Renal cortical epithelial cell (primary cell): ENCODE data around the gene IL3RA. TPM values are rescaled to one million over a fixed set of nuclear protein-coding genes. Genes with fewer than 3 reads are reported as not detected.
"Not testable (repeated sequence)": the region's sequence is repeated elsewhere in the genome, so short reads cannot be mapped to it uniquely, and the experiment has no call there.

ENCODE experiments used
- DNase-seq: peaks from one replicate; pipeline ENCODE4 v3.0.0-alpha.2; 2011; ENCODE audit warnings: low read depth
- total RNA-seq: library from RNA; depleted of rRNA; stranded (reverse); fragments of >200 nt; gene quantifications from 2 replicates; pipeline ENCODE4 v1.2.3, GENCODE V29; 2014

IL3RA gene
- not detected in 2 replicates for total RNA-seq

DNA sequence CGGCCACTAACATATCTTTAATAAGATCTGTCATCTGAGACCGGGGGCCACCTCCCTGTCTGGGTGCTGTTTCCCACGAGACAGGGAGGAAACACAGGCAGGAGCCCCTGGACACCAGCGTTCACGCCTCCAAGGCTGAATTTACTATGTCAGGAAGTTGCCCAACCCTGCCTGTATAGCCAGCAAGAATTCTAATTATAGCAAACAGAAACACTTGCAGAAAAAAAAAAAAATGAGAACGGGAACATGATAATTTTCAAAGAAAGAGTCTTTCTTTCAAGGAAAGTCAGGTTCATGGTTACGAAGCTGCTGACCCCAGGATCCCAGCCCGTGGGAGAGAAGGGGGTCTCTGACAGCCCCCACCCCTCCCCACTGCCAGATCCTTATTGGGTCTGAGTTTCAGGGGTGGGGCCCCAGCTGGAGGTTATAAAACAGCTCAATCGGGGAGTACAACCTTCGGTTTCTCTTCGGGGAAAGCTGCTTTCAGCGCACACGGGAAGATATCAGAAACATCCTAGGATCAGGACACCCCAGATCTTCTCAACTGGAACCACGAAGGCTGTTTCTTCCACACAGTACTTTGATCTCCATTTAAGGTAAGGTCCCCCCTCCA, at the start of gene IL3RA:
Gene IL3RA, plus strand, starts transcription at position 455 of the 613 bp plus-strand sequence. CDS start 4,981 bp downstream, outside the sequence.
- DNase-seq = peak; percentile 6

DNA sequence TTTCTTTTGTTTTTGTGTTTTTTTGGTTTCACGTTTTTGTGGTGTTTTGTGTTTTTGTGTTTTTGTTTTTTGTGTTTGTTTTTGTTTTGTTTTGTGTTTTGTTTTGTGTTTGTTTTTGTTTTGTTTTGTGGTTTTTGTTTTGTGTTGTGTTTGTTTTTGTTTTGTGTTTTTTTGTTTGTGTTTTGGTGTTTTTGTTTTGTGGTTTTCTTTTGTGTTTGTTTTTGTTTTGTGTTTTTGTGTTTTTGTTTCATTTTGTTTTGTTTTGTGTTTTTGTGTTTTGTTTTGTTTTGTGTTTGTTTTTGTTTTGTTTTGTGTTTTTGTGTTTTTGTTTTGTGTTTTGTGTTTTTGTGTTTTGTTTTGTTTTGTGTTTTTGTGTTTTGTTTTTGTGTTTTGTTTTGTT, 47.0 kb upstream of the IL3RA start:
- no peak for DNase-seq

DNA sequence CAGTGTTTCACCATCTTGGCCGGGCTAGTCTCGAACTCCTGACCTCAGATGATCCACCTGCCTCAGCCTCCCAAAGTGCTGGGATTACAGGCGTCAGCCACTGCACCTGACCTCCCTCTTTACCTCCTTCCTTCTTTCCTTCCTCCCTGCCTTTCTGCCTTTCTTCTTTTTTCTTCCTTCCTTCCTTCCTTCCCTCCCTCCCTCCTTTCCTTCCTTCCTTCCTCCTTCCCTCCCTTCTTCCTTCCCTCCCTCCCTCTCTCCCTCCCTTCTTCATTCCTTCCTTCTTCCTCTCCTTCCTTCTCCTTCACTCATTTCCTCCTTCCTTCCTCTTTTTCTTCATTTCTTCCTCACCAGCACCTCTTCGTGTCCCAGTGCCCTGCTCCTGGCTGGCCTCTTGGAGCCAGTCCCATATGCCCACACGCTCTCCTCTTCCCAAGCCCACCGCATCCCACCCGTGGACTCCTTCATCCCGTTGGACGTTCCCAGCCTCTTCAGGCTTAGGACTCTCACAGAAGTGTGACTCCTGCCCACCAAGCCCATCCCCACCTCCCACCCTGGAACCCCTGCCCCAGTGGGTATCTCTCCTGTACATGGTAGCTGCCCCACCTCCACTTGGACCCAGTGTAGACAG, 45.4 kb upstream of the IL3RA start:
- no peak for DNase-seq

DNA sequence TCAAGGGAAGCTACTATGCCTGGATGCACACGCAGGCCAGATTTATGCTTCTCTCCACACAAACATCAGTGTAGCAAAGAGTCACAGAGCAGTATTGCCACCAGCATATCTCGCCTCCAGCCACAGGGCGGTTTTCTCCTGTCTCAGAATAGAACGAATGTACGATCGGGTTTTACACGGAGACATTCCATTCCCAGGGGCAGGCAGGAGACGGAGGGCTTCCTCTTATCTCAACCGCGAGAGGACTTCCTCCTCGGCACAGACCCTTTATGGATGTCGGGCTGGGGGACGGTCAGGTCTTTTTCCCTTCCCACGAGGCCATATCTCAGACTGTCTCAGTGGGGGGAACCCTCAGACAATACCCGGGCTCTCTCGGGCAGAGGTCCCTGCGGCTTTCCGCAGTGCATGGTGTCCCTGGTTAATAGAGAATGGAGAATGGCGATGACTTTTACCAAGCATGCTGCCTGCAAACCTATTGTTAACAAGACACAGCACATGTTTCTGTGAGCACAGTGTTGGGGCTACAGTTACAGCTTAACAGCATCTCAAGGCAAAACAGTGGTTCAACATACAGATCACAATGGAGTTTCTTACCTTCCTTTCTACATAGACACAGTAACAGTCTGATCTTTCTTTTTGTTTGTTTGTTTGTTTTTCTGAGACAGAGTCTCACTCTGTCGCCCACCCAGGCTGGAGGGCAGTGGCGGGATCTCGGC, 43.9 kb upstream of the IL3RA start:
- no peak for DNase-seq

DNA sequence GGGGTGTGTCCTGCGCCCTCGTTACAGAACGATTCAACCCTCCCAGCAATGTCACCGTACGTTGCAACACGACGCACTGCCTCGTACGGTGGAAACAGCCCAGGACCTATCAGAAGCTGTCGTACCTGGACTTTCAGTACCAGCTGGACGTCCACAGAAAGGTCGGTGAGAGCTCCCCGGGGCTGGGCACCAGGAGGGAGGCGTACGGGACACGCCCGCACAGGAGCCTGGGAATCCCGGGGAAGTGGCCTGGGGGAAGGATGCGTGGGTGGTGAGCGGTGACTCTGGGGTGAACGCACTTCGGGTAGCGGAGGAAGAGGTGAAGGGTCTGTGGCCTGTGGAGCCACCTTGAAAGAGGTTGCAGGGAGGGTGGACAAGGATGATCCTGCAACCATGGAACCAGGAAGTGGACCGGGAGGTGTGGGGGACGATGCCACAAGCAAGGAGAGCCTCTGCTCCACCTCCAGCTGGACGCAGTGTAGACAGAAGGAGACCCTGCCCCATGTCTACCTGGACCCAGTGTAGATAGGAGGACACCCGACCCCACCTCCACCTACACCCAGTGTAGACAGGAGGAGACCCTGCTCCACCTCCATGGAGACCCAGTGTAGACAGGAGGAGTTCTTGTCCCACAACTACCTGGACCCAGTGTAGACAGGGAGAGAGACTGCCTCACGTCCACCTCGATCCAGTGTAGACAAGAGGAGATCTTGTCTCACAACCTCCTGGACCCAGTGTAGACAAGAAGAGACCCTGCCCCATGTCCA, 42.1 kb upstream of the IL3RA start:
- no peak for DNase-seq

DNA sequence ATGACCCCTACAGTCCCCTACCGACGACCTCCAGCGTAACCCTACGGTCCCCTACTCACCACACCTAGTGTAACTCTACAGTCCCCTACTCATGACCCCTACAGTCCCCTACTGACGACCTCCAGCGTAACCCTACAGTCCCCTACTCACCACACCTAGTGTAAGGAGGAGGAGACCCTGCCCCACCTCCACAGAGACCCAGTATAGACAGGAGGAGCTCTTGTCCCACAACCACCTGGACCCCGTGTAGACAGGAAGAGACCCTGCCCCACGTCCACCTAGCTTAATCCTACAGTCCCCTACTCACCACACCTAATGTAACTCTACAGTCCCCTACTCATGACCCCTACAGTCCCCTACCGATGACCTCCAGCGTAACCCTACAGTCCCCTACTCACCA, 41.0 kb upstream of the IL3RA start:
- no peak for DNase-seq

DNA sequence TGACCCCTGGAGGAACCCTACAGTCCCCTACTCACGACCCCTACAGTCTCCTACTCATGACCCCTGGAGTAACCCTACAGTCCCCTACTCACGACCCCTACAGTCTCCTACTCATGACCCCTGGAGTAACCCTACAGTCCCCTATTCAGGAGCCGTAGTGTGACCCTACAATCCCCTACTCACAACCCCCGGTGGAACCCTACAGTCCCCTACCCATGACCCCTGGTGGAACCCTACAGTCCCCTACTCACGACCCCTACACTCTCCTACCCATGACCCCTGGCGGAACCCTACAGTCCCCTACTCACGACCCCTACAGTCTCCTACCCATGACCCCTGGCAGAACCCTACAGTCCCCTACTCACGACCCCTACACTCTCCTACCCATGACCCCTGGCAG, 39.0 kb upstream of the IL3RA start:
- DNase-seq = not testable (repeated sequence)

DNA sequence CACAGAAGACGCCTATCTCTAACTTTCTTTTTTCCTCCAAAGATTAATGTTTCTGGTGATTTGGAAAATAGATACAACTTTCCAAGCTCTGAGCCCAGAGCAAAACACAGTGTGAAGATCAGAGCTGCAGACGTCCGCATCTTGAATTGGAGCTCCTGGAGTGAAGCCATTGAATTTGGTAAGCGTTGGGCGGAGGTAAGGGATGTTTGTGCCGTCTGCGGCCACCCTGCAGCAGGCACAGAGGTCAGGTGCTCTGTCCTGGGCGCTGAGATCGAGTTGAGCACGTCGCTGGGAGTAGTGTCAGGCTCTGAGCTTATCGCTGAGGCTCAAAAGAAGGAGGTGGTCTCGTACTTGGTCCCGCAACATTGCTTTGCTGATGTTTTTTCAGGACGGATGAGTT, 36.1 kb upstream of the IL3RA start:
- no peak for DNase-seq

DNA sequence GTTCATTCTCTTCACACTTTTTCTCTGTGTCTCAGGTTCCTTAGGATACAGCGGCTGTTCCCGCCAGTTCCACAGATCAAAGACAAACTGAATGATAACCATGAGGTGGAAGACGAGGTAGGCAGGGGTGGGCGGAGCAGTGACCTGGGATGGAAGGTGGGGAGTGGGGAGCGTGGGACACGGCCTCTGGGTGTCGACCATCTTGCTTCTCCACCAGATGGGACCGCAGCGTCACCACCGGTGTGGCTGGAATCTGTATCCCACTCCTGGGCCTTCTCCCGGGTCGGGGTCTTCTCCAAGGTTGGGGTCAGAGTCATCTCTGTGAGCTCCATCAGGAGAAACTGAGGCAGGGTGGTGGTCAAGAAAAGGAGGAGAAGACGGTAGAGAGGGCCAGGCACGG, 31.2 kb upstream of the IL3RA start:
- DNase-seq = no peak

DNA sequence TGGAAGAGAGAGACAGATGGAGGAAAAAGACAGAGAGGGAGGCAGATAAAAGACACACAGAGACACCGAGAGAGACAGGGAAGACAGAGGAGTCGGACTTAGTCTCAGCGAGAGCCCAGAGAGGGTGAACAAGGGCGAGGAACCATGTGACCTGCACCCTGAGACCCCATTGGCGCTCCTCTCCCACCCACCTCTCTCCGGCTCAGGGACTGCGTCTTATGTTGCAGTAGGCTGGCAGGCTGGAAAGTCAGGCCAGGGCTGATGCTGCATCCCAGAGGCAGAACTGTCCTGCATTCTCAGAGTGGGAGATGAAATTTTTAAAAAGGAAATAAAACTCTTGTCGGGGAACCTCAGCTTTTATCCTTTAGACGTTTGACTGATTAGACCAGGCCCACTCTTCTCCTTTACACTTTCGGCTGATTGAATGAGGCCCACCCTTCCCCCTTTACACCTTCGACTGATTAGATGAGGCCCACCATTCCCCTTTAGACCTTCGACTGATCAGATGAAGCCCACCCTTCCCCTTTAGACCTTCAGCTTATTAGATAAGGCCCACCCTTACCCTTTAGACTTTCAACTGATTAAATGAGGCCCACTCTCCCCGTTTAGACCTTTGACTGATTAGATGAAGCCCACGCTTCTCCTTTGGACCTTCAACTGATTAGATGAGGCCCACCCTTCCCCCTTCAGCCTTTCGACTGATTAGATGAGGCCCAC, 29.5 kb upstream of the IL3RA start:
- no peak for DNase-seq

DNA sequence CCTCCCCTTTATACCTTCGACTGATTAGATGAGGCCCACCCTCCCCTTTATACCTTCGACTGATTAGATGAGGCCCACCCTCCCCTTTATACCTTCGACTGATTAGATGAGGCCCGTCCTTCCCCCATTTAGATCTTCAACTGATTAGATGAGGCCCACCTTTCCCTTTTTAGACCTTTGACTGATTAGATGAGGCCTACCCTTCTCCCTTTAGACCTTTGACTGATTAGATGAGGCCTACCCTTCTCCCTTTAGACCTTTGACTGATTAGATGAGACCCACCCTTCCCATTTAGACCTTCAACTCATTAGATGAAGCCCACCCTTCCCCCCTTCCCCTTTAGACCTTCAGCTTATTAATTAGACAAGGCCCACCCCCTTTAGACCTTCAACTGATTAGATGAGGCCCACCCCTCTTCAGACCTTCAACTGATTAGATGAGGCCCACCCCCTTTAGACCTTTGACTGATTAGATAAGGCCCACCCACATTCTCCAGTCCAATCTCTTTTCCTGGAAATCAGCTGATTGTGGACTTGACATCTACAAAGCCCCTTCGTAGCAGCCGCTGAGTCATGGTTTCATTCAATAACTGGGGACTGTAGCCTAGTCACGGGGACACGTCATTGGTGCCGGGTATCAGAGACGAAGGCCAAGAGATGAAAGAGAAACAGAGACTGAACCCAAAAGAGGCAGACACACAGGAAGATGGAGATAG, 28.8 kb upstream of the IL3RA start:
- no peak for DNase-seq

DNA sequence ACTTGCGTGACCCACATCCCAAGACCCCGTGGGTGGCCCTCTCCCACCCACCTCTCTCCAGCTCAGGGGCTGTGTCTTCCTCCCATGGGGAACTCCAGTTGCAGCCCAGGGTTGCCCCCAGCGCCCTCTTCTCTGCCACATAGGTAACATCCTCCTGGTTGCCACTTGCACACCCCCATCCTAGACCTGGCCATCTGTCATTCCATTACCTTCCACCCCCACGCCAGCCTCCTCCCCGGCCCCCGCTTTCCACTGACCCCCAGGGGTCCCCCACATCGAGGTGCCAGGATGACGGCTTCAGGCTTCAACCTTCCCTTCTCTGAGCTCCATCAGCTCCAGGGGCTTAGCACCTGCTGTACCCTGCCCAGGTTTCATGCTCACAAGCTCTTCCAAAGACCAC, 28.1 kb upstream of the IL3RA start:
- no peak for DNase-seq

DNA sequence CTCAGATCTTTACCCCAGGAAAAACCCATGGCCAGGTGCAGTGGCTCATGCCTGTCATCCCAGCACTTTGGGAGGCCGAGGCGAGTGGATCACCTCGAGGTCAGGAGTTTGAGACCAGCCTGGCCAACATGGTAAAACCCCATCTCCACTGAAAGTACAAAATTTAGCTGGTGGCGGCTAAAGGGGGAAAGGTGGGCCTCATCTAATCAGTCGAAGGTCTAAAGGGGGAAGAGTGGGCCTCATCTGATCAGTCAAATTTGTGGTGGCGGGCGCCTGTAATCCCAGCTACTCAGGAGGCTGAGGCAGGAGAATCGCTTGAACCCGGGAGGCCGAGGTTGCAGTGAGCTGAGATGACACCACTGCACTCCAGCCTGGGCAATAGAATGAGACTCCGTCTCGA, 27.7 kb upstream of the IL3RA start:
- not testable (repeated sequence) for DNase-seq

DNA sequence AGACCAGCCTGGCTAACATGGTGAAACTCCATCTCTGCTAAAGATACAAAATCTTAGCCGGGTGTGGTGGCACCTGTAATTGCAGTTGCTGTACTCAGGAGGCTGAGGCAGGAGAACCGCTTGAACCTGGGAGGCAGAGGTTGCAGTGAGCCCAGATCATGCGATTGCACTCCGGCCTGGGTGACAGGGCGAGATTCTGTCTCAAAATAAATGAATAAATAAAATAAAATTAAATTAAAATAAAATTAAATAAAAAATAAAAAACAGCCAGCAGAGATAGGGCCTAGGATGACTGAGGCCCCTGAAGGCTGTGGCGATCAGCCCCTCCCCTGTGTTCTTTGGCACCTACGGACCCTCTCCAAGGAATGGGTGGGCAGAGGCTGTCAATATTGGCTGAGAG, 22.8 kb upstream of the IL3RA start:
- no peak for DNase-seq

DNA sequence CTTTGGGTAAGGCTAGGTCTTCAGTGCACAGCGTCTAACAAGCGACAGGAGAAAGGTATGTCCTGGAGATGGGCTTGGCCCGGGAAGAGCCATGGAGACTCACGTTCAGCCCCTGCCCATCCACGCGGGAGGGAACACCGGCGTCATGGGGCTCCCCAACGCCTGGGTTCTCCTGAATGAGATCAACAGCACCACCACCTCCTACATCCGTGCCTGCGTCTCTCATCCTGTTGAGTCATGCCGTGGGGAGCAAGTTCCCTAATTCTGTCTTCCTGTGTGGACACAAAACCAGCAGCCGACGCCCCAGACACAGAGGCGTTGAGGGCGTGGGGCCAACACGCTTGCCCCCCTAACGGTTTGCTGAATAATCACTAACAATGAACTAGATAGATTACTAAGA, 20.1 kb upstream of the IL3RA start:
- no peak for DNase-seq

DNA sequence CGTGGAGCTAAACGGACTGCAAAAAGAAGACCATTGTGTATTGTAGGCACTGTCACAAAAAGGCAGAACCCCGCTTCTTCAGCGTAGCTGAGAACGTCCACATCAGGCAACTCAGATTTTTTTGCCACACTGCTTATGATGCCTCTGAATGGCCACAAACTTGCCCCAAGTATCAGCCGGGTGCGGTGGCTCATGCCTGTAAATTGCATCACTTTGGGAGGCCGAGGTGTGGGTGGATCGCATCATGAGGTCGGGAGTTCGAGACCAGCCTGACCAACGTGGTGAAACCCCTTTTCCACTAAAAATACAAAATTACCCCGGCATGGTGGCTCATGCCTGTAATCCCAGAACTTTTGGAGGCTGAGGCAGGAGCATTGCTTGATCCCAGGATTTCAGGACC, 14.9 kb upstream of the IL3RA start:
- DNase-seq = no peak

DNA sequence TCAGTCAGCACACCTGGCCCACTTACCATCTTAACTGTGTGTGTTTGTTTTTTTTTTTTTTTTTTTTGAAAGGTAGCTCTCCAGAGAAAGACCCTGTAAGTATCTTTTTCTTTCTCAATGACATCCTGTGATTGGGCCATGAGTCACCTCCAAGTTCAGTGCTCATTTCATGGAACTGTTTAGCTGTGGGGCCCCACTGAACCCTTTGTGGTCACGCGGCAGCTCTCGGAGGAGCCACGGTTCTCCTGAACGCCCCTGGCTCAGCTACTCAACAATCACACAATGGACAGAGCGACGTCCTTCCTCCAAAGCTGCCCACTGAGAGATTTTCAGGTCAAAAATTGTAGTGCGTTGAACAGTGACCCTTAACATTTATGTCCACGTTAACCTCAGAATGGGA, 14.2 kb upstream of the IL3RA start:
- no peak for DNase-seq

DNA sequence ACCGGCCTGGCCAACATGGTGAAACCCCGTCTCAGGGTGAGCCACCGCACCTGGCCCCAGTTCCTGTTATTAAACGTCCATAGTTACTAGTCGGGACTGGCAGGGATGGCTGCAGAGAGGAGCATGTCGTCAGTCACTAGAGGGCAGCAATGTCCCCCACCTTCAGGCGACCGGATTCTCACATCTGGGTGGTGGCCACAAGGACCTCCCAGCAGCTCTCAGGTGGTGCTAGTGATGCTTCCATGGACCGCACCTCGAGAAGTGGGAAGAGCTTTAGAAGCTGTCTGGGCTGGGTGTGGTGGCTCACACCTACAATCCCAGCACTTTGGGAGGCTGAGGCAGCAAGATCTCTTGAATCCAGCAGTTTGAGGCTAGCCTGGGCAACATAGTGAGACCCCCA, 13.3 kb upstream of the IL3RA start:
- no peak for DNase-seq

DNA sequence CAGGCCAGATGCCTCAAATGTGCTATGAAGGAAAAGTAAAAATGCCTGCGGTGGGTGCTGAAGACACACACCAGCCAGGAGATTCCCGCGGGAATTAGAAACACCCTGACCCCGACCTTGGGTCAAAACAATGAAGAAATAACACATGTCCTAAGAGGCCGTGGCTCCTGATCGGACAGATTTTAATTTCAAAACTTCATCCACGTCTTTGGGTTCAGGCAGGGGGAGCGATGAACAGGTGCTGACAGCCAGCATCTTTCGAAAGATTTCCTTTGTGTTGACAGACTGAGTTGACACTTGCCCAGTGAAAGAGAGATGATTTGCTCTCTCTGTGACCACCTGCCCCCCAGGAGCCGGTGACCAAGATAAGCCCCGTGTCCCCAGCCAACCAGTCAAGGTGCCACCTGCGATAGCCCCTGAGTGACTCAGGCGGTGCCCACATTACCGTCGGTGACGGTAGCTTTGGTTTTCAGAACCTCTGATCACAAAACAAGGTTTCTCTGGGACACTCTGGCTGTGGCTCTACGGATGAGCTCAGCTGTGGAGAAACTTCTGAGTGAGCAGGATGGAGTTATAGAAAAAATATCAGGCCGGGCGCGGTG, 11.0 kb upstream of the IL3RA start:
- DNase-seq = no peak

DNA sequence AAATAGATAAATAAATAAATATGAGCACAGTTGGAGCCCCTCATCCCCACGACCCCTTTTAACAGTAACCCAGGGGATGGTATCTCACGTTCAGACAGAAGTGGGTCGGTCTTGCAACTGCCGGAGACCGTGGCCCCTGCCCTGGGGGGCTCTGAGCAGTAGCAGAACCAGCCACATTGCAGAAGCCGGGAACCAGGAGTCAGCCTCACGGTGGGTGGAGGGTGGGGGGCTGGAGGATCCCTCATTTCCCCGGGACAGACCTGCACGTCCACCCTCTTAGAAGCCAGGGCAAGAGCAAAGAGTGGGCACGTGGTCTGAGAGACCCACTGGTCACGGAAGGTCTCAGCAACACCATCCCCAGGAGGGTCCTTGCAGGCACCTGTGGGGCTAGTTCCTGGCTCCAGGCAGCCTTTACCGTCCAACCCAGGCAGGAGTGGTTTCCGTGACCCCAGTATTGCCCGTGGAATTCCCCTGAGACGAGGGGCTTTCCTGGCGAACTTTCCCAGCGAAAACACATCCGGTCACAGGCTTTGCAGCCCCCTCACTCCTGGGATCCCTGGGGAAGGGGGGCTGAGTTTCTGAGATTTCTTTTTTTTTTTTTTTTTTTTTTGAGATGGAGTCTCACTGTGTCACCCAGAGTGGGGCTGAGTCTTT, 8.8 kb upstream of the IL3RA start:
- no peak for DNase-seq
